ES-I3 (cell line): ENCODE results near the gene CNTNAP2.

Experiments
- H3K36me3 ChIP-seq: 2 replicates; pipeline ENCODE4 v1.6.1; 2013; ENCODE audit warnings: mild to moderate bottlenecking, low read length, control low read depth, moderate library complexity; ENCODE audit not compliant: insufficient read depth
- H3K4me1 ChIP-seq: 2 replicates; pipeline ENCODE4 v1.6.1; 2013; ENCODE audit warnings: mild to moderate bottlenecking, control low read depth, low read length; ENCODE audit not compliant: insufficient read depth
- H3K9ac ChIP-seq: 2 replicates; pipeline ENCODE4 v1.6.1; 2013; ENCODE audit warnings: low read depth, mild to moderate bottlenecking, low read length, moderate library complexity
- H3K9me3 ChIP-seq: 2 replicates; pipeline ENCODE4 v1.6.1; 2013; ENCODE audit warnings: mild to moderate bottlenecking, low read length, moderate library complexity; ENCODE audit not compliant: control insufficient read depth, insufficient read depth

Gene CNTNAP2

GRCh38 chr7:147653456-147653855 is 1536.9 kb downstream of the CNTNAP2 start:
- H3K4me1 ChIP-seq = no peaks in the 10 kb centered on the region
- no peaks in the 10 kb centered on the region for H3K9me3 ChIP-seq
- H3K9ac ChIP-seq = no peak overlapping the region
- H3K36me3 ChIP-seq = no peaks in the 10 kb centered on the region

DNA sequence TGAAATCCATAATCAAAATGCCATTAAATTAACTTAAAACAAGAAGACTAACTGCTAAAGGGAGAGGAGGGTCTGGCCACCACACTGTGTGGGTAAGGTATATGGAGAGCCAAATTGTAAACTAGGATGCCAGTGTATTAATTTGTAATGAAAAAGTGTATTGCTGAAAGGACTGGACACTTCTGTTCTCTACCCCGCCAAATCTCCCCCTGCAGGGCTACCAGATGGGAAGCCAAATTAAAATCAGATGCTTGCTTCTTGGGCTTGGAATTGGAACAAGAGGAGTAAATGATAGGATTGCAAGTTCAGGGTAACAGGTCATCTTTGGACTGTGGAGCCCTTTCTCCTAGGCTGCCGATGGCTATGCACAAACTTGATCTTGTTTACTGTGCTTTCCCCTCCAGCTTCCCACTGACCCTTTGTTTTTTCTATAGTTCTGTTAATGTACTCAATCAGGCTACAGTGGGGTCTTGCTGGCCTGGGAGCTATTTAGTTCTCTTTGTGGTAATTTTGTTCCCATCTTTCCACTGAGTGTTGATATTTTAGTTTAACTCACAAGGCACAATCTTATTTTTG is 1541.9 kb downstream of the CNTNAP2 start:
- H3K9ac ChIP-seq = no peak overlapping the region
- H3K36me3 ChIP-seq = no peaks in the 10 kb centered on the region
- no peaks in the 10 kb centered on the region; the same call in 1 of the 2 replicates for H3K4me1 ChIP-seq
- no peaks in the 10 kb centered on the region for H3K9me3 ChIP-seq

- H3K9me3 ChIP-seq = no peaks in the 10 kb centered on the region
- H3K4me1 ChIP-seq = no peaks in the 10 kb centered on the region; the same call in 1 of the 2 replicates
- no peaks in the 10 kb centered on the region for H3K36me3 ChIP-seq
These were observed 1542.7 kb downstream of the CNTNAP2 start for GRCh38 chr7:147659036-147659995.

GRCh38 chr7:147664541-147664940 is 1547.9 kb downstream of the CNTNAP2 start:
- Histone ChIP-seq H3K4me1 (no peaks in the 10 kb centered on the region; the same call in 1 of the 2 replicates), H3K36me3 (no peaks in the 10 kb centered on the region), H3K9ac (no peak overlapping the region), H3K9me3 (no peaks in the 10 kb centered on the region; the same call in 1 of the 2 replicates)

More at GRCh38 chr7:147659036-147659995, 1542.7 kb downstream of the CNTNAP2 start:
- H3K9ac ChIP-seq = no peak overlapping the region

GRCh38 chr7:147670759-147671158 is 1554.2 kb downstream of the CNTNAP2 start:
- Histone ChIP-seq H3K9ac (no peak overlapping the region), H3K9me3 (no peaks in the 10 kb centered on the region; the same call in 1 of the 2 replicates), H3K4me1 (no peaks in the 10 kb centered on the region), H3K36me3 (no peaks in the 10 kb centered on the region)

GRCh38 chr7:147674705-147675104 is 1558.1 kb downstream of the CNTNAP2 start:
- no peaks in the 10 kb centered on the region for H3K36me3 ChIP-seq

DNA sequence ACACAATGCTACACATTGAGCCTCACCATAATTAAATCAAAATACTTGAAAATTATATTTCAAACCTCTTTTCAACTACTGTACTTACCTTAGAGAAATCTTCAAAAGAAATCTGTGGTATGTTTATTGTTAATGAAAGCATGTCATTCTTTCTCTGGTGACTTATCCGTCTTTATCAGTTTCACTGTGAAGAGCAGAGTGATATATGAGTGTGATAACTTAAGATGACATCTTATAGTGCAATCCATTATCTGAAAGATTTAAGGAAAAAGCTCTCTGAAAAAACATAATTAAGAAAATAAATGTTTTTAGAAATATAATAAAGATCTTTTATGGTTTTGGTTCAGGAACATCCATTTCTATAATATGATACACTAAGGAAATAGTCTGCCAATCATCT is 1562.3 kb downstream of the CNTNAP2 start:
- Histone ChIP-seq H3K4me1 (no peaks in the 10 kb centered on the region), H3K36me3 (no peaks in the 10 kb centered on the region), H3K9ac (no peak overlapping the region), H3K9me3 (no peaks in the 10 kb centered on the region)

More at GRCh38 chr7:147674705-147675104, 1558.1 kb downstream of the CNTNAP2 start:
- Histone ChIP-seq H3K9me3 (no peaks in the 10 kb centered on the region), H3K4me1 (no peaks in the 10 kb centered on the region), H3K9ac (no peak overlapping the region)

GRCh38 chr7:147681530-147681929 is 1564.9 kb downstream of the CNTNAP2 start:
- Histone ChIP-seq H3K36me3 (no peaks in the 10 kb centered on the region), H3K9me3 (no peaks in the 10 kb centered on the region), H3K9ac (no peak overlapping the region), H3K4me1 (no peaks in the 10 kb centered on the region)

DNA sequence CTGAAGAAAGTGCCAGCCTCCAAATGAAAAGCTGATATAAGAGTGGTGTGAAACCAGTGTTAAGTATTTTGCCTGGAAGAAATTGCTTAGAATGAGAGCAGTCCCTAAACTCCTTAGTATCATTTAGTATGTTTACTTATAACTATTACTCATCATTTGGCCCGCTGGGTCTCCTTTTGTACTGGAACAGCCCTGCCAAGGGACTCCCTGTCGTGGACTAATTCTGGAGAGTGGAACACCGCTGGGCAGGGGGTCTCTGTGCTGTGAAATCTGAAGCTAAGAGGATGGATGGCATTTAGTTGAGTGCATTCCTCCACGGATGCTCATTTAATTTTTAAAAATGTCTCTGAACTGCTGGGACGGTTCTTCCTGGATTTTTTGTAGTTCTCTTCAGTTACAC is 1584.1 kb downstream of the CNTNAP2 start:
- Histone ChIP-seq H3K9ac (no peak overlapping the region), H3K9me3 (no peaks in the 10 kb centered on the region), H3K4me1 (no peaks in the 10 kb centered on the region), H3K36me3 (no peaks in the 10 kb centered on the region)

- no peaks in the 10 kb centered on the region for H3K9me3 ChIP-seq
- H3K4me1 ChIP-seq = no peaks in the 10 kb centered on the region
- no peaks in the 10 kb centered on the region for H3K36me3 ChIP-seq
These were observed 1591.3 kb downstream of the CNTNAP2 start for GRCh38 chr7:147707926-147708325.

DNA sequence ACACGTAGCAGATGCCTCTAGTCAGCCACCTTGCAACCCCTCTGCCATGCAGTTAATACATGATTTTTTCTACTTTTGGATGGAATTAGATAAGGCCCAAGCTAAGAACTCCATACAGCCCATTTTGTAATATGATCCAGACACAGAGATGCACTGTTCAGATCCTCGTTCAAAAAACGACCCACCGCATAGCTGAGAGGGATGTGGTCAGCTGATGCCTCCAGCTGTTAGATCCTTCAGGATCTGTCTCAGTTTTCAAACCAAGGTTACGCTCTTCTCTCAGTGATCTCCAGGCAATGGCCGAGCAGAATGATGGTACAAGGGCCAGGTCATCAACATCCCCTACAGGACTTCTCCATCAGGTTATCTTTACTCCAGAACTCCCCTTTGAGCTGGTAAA is 1592.3 kb downstream of the CNTNAP2 start:
- Histone ChIP-seq H3K9ac (no peak overlapping the region), H3K4me1 (no peaks in the 10 kb centered on the region), H3K36me3 (no peaks in the 10 kb centered on the region), H3K9me3 (no peaks in the 10 kb centered on the region)

More at GRCh38 chr7:147707926-147708325, 1591.3 kb downstream of the CNTNAP2 start:
- no peak overlapping the region for H3K9ac ChIP-seq

GRCh38 chr7:147711447-147711846 is 1594.8 kb downstream of the CNTNAP2 start:
- H3K9me3 ChIP-seq = no peaks in the 10 kb centered on the region
- no peaks in the 10 kb centered on the region for H3K36me3 ChIP-seq
- H3K4me1 ChIP-seq = no peaks in the 10 kb centered on the region
- H3K9ac ChIP-seq = no peak overlapping the region

- H3K4me1 ChIP-seq = no peaks in the 10 kb centered on the region
These were observed 1605.6 kb downstream of the CNTNAP2 start for GRCh38 chr7:147721962-147722830.

GRCh38 chr7:147723536-147723935 is 1606.9 kb downstream of the CNTNAP2 start:
- H3K9me3 ChIP-seq = no peaks in the 10 kb centered on the region
- H3K9ac ChIP-seq = no peak overlapping the region
- no peaks in the 10 kb centered on the region for H3K4me1 ChIP-seq
- H3K36me3 ChIP-seq = no peaks in the 10 kb centered on the region

More at GRCh38 chr7:147721962-147722830, 1605.6 kb downstream of the CNTNAP2 start:
- H3K9ac ChIP-seq = no peak overlapping the region
- no peaks in the 10 kb centered on the region for H3K36me3 ChIP-seq
- no peaks in the 10 kb centered on the region for H3K9me3 ChIP-seq
